Esophagus muscularis mucosa (tissue), 3 donors: ENCODE results near the gene LASP1.

Experiments
- POLR2A ChIP-seq: fragments of 450-650 bp; IDR thresholded peaks from one replicate; pipeline ENCODE4 v1.6.1; 2017; ENCODE audit warnings: antibody characterized with exemption, moderate library complexity, mild to moderate bottlenecking, low read depth
- POLR2AphosphoS5 ChIP-seq, 2 donors: sonication (generic); formaldehyde crosslinking; IDR thresholded peaks; one replicate each; pipeline ENCODE4 v1.6.1; 2017; ENCODE audit warnings: antibody characterized with exemption in 2 of 2
- TF ChIP-seq, protein P1 (sequence below), 3 experiments: fragments of 200-600 bp in 2 of 3; fragments of 450-650 bp in 1 of 3; sonication (generic) in 2 of 3; IDR thresholded peaks; one replicate each; pipeline ENCODE4 v1.5.1; 2017 to 2019; ENCODE audit warnings: antibody characterized with exemption in 3 of 3, mild to moderate bottlenecking in 2 of 3, moderate library complexity in 1 of 3

DNA sequence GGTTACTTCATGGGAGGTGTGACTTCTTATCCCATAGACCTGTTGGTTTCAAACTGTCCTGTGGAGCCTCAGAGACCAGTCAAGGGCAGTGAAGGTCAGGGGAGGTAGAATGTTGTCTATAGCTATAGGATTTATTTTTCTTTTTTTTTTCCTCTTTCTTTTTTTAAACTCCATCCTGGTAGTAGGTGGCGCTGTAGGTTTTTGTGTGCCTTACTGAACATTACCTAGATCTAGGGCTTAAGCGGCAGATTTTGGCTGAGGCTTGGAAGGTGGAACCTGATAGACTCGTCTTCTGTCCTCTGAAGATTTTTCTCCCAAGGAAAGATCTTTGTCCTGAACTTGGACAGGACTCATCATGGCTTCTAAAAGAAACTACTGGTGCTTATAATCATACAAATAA lies 47.4 kb downstream of the LASP1 start:
- TF ChIP-seq, protein P1, sequence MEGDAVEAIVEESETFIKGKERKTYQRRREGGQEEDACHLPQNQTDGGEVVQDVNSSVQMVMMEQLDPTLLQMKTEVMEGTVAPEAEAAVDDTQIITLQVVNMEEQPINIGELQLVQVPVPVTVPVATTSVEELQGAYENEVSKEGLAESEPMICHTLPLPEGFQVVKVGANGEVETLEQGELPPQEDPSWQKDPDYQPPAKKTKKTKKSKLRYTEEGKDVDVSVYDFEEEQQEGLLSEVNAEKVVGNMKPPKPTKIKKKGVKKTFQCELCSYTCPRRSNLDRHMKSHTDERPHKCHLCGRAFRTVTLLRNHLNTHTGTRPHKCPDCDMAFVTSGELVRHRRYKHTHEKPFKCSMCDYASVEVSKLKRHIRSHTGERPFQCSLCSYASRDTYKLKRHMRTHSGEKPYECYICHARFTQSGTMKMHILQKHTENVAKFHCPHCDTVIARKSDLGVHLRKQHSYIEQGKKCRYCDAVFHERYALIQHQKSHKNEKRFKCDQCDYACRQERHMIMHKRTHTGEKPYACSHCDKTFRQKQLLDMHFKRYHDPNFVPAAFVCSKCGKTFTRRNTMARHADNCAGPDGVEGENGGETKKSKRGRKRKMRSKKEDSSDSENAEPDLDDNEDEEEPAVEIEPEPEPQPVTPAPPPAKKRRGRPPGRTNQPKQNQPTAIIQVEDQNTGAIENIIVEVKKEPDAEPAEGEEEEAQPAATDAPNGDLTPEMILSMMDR (IDR thresholded peaks at IDR 0.05): no peak
- TF ChIP-seq POLR2AphosphoS5 (IDR thresholded peaks at IDR 0.05): no peak
- TF ChIP-seq POLR2A: no peak
